ENCODE data around the gene SRRD. TPM values are rescaled to one million over a fixed set of nuclear protein-coding genes. Genes with fewer than 3 reads are reported as not detected.
A peak's percentile ranks its signal among the peaks of the same experiment; 100 is the strongest.

The SRRD gene
- total RNA-seq, 1 donor from 2014 or later, result 32.0 TPM

DNA sequence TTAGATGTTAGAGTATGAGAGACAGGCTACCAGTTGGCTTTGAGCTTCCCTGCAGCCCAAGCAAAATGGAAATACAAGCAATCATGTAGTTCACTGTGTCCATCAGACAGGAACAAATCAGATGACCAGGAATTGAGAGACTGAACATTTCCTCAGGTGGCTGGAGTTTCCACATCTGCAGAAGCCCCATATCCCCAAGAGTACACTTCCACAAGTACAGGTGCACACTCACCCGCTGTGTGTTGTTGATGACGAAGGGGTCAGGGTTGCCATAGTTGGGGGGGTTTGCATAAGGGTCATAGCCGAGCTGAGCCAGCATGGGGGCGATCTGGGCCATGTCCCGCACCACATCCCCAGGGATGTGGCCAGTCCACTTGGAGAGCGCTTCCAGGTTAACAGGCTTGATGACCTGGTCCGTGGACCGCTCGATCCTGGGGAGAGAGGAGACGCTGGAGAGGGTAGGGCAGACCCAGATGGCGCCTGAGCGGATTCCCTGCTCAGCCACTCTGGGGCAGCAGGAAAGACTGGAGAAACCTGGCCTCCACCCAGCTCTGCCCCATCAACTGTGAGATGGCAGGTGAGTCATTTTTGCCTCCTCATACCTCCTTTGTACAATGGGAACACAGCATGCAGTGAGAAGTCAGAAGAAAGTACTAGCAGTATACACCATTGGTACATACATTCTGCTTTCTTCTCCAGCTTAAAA is 52.5 kb downstream of the SRRD start:
- no peaks in the 10 kb centered on the region for H3K27me3 Mint-ChIP-seq
- peaks cover 49% of the 10 kb centered on the region for H3K4me1 Mint-ChIP-seq
- CTCF ChIA-PET, result interaction anchor here (1.2 to 1.6 kb wide), 2 partner anchors 34 to 108 kb away, joined by 5 to 7 read pairs; no protein-coding TSS in a partner anchor
- ATAC-seq (ENCODE audit: low read depth) (peak; percentile 27), DNase-seq (no peak)
- H3K4me3 Mint-ChIP-seq, result peak overlapping the region; percentile 67
- H3K9me3 Mint-ChIP-seq, result no peaks in the 10 kb centered on the region
- intact Hi-C loops (cut with micrococcal nuclease), result no loop called here
- H3K36me3 Mint-ChIP-seq (ENCODE audit: low read depth), result peaks cover 34% of the 10 kb centered on the region
- POLR2A ChIA-PET, result interaction anchor here (0.7 to 2.6 kb wide), 7 partner anchors 12 to 137 kb away, joined by 3 to 19 read pairs (median 3); partner anchors contain the start of genes HPS4, SRRD and TFIP11
- TF ChIP-seq, protein P1, sequence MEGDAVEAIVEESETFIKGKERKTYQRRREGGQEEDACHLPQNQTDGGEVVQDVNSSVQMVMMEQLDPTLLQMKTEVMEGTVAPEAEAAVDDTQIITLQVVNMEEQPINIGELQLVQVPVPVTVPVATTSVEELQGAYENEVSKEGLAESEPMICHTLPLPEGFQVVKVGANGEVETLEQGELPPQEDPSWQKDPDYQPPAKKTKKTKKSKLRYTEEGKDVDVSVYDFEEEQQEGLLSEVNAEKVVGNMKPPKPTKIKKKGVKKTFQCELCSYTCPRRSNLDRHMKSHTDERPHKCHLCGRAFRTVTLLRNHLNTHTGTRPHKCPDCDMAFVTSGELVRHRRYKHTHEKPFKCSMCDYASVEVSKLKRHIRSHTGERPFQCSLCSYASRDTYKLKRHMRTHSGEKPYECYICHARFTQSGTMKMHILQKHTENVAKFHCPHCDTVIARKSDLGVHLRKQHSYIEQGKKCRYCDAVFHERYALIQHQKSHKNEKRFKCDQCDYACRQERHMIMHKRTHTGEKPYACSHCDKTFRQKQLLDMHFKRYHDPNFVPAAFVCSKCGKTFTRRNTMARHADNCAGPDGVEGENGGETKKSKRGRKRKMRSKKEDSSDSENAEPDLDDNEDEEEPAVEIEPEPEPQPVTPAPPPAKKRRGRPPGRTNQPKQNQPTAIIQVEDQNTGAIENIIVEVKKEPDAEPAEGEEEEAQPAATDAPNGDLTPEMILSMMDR (IDR thresholded peaks at IDR 0.05), result no peak
- peak overlapping the region; percentile 94 for H3K27ac Mint-ChIP-seq

DNA sequence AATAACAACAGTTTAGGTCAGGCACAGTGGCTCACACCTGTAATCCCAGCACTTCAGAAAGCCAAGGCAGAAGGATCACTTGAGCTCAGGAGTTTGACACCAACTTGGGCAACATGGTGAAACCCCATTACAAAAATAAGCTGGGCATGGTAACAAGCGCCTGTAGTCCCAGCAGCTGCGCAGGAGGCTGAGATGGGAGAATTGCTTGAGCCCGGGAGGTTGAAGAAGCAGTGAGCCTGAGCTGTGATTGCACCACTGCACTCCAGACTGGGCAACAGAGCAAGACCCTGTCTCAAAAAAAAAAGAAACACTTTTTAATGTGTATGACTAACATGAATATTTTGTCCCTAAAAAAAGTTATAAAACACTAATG is 53.1 kb downstream of the SRRD start:
- no peaks in the 10 kb centered on the region for H3K27me3 Mint-ChIP-seq
- ChIA-PET CTCF (no interaction called here), POLR2A (interaction anchor here (1.7 to 2.6 kb wide), 3 partner anchors 24 to 106 kb away, joined by 3 to 19 read pairs (median 13); partner anchors contain the start of genes HPS4, SRRD and TFIP11)
- H3K9me3 Mint-ChIP-seq, result no peaks in the 10 kb centered on the region
- intact Hi-C loops (cut with micrococcal nuclease), result no loop called here
- TF ChIP-seq, protein P1 (IDR thresholded peaks at IDR 0.05), result no peak
- ATAC-seq (ENCODE audit: low read depth), result no peak
- peaks cover 47% of the 10 kb centered on the region for H3K4me1 Mint-ChIP-seq
- no peak for DNase-seq
- H3K27ac Mint-ChIP-seq, result peak overlapping the region; percentile 94
- H3K4me3 Mint-ChIP-seq, result no peak overlapping the region
- peaks cover 29% of the 10 kb centered on the region for H3K36me3 Mint-ChIP-seq (ENCODE audit: low read depth)

DNA sequence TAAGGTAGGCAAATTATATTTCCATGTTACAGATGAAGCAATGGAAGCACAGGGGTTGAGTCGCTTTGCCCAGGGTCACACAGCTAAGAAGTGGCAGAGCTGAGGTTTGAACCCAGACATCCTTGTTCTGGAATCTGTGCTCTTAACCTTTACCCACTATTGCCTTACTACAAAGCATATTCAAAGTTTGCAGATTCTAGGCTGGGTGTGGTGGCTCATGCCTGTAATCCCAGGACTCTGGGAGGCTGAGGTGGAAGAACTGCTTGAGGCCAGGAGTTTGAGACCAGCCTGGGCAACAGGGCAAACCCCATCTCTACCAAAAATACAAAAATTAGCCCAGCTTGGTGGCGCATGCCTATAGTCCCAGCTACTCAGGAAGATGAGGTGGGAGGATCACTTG is 56.4 kb downstream of the SRRD start:
- ChIA-PET CTCF (no interaction called here), POLR2A (interaction anchor here (0.7 kb wide), 1 partner anchor 56 kb away, joined by 3 read pairs; the partner anchor contains the start of genes HPS4 and SRRD)
- ATAC-seq (ENCODE audit: low read depth) (no peak), DNase-seq (no peak)
- peaks cover 28% of the 10 kb centered on the region for H3K36me3 Mint-ChIP-seq (ENCODE audit: low read depth)
- no peak overlapping the region for H3K4me3 Mint-ChIP-seq
- no peaks in the 10 kb centered on the region for H3K9me3 Mint-ChIP-seq
- TF ChIP-seq, protein P1 (IDR thresholded peaks at IDR 0.05), result no peak
- H3K27me3 Mint-ChIP-seq, result no peaks in the 10 kb centered on the region
- H3K27ac Mint-ChIP-seq, result no peak overlapping the region
- H3K4me1 Mint-ChIP-seq, result peaks cover 44% of the 10 kb centered on the region
- intact Hi-C loops (cut with micrococcal nuclease), result no loop called here

DNA sequence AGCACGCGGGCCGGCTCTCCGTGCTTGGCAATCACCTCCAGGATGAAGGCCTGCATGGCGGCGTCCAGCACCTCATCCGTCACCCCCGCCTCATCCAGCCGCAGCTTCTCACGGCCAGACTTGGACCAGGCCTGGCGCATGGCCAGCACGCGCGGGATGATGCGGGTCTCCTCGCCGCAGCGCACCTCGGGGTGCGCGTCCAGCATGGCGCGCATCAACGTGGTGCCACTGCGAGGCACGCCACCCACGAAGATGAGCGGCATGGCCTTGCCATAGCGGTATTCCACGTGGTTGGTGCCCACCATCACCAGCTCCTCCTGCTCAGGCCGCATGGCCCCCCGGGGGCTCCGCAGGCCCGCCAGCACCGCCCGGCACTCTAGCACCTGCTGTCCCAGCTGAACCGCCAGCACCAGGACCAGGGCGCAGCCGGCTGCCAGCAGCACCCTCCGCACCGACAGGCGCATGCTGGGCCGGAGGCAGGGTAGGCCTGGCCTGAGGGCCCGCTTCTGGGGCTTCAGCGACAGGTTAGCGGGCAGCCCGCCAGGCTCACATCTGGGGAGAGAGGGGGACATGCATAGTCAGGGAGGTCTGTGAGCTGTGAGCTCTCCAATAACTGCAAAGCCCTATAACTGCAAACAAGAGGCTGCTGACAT is 57.6 kb downstream of the SRRD start:
- POLR2A ChIA-PET, result interaction anchor here (1.2 kb wide), 1 partner anchor 9 kb away, joined by 5 read pairs; no protein-coding TSS in a partner anchor
- CTCF ChIA-PET, result no interaction called here
- intact Hi-C loops (cut with micrococcal nuclease), result no loop called here

More for the DNA sequence above, 57.6 kb downstream of the SRRD start:
- ATAC-seq (ENCODE audit: low read depth), result no peak
- no peaks in the 10 kb centered on the region for H3K9me3 Mint-ChIP-seq
- no peak for DNase-seq
- H3K27ac Mint-ChIP-seq, result no peak overlapping the region
- TF ChIP-seq, protein P1 (IDR thresholded peaks at IDR 0.05), result no peak
- H3K4me1 Mint-ChIP-seq, result peaks cover 36% of the 10 kb centered on the region
- H3K27me3 Mint-ChIP-seq, result no peaks in the 10 kb centered on the region
- H3K36me3 Mint-ChIP-seq (ENCODE audit: low read depth), result peaks cover 28% of the 10 kb centered on the region
- H3K4me3 Mint-ChIP-seq, result no peak overlapping the region

Data from activated B cell treated with CpG ODN at 0.5 μM for 24 hours (primary cell).